ENCODE results near the gene RTN4R. TPM values are rescaled to one million over a fixed set of nuclear protein-coding genes. Genes with fewer than 3 reads are reported as not detected.

The RTN4R gene
- total and polyA plus RNA-seq, 11 donors, result 0.53 to 2.6 (median 1.4) TPM

- Histone ChIP-seq H3K4me1 (no peaks in the 10 kb centered on the region), H3K27ac (no peak overlapping the region), H3K9me3 (no peaks in the 10 kb centered on the region), H3K4me3 (no peak overlapping the region), H3K27me3 (no peaks in the 10 kb centered on the region), H3K36me3 (no peaks in the 10 kb centered on the region)
- WGBS, 4 donors, result 84 to 97% (median 87%) methylated on average over 6 to 19 of the region's 19 CpGs
- DNase-seq (no peak), ATAC-seq (no peak)
- TF ChIP-seq POLR2A (IDR thresholded peaks at IDR 0.05), result no peak
- no peak for TF ChIP-seq CTCF (IDR thresholded peaks at IDR 0.05)
- intact Hi-C loops (cut with DNase I), result no loop called here
These were observed 71.8 kb downstream of the RTN4R start for GRCh38 chr22:20196094-20196842.

GRCh38 chr22:20194681-20195593, 73.2 kb downstream of the RTN4R start:
- H3K4me1 ChIP-seq, result no peaks in the 10 kb centered on the region
- WGBS, 4 donors, result 80 to 82% (median 81%) methylated on average over 9 to 15 of the region's 15 CpGs
- no peak for DNase-seq
- no peak overlapping the region for H3K4me3 ChIP-seq
- no peaks in the 10 kb centered on the region for H3K27me3 ChIP-seq
- H3K36me3 ChIP-seq, result no peaks in the 10 kb centered on the region
- no peak overlapping the region for H3K27ac ChIP-seq
- TF ChIP-seq POLR2A (IDR thresholded peaks at IDR 0.05) (no peak), CTCF (IDR thresholded peaks at IDR 0.05) (no peak)
- intact Hi-C loops (cut with DNase I), result no loop called here
- H3K9me3 ChIP-seq, result no peaks in the 10 kb centered on the region
- ATAC-seq, result no peak

GRCh38 chr22:20193761-20194494, 74.2 kb downstream of the RTN4R start:
- H3K4me1 ChIP-seq, result no peaks in the 10 kb centered on the region
- WGBS, 4 donors, result 85 to 93% (median 88%) methylated on average over 16 to 17 of the region's 17 CpGs
- no peak for TF ChIP-seq CTCF (IDR thresholded peaks at IDR 0.05)
- no peak for TF ChIP-seq POLR2A (IDR thresholded peaks at IDR 0.05)
- H3K4me3 ChIP-seq, result no peak overlapping the region
- DNase-seq (no peak), ATAC-seq (no peak)
- no peaks in the 10 kb centered on the region for H3K9me3 ChIP-seq
- intact Hi-C loops (cut with DNase I), result no loop called here
- H3K27me3 ChIP-seq, result no peaks in the 10 kb centered on the region
- H3K27ac ChIP-seq, result no peak overlapping the region
- H3K36me3 ChIP-seq, result no peaks in the 10 kb centered on the region
